ENCODE data around the gene CAPN11. TPM values are rescaled to one million over a fixed set of nuclear protein-coding genes. Genes with fewer than 3 reads are reported as not detected.

Gene CAPN11
- total and polyA plus RNA-seq, 9 of the 15 experiments (the other 6 are each of a cell fraction or from before 2014, with no cell fraction given) = 0.03 to 0.61 (median 0.17) TPM; not detected in 1

- TF ChIP-seq ELK1 (CRISPR knock-in tag; IDR thresholded peaks at IDR 0.05) = no peak
- peak; percentile 40 for TF ChIP-seq SP1 (CRISPR knock-in tag; IDR thresholded peaks at IDR 0.05)
- no peak for TF ChIP-seq GABPB1 (CRISPR knock-in tag; IDR thresholded peaks at IDR 0.05)
- peak; percentile 74 for TF ChIP-seq ZNF232 (CRISPR knock-in tag; IDR thresholded peaks at IDR 0.05)
- no peak for TF ChIP-seq NCOR1 (IDR thresholded peaks at IDR 0.05)
- no peak for TF ChIP-seq ZNF668 (CRISPR knock-in tag; IDR thresholded peaks at IDR 0.05)
- peak in 2 of 3 experiments; percentile 45 to 66; a peak in 4 of 6 replicates for TF ChIP-seq CTCF (IDR thresholded peaks at IDR 0.05 in 2 of 3, conservative IDR thresholded peaks at IDR 0.05 in 1 of 3; ENCODE audit: insufficient read depth in 2 of 3, low read depth in 1 of 3, low read length in 3 of 3)
- TF ChIP-seq ATF7 (IDR thresholded peaks at IDR 0.05) = 0 out of 2 replicates have a peak, but pooled peaks have one; percentile 1
- no peak for TF ChIP-seq MED1 (CRISPR knock-in tag; IDR thresholded peaks at IDR 0.05; ENCODE audit: borderline replicate concordance)
- TF ChIP-seq MEF2A (IDR thresholded peaks at IDR 0.05; ENCODE audit: control insufficient read depth, low read depth, low read length) = no peak
- no peak for TF ChIP-seq KLF16 (IDR thresholded peaks at IDR 0.05)
- no peak for TF ChIP-seq MTA2 (IDR thresholded peaks at IDR 0.05; ENCODE audit: low read depth)
- peak; percentile 95 for TF ChIP-seq L3MBTL2 (IDR thresholded peaks at IDR 0.05)
- TF ChIP-seq TBP (optimal IDR thresholded peaks at IDR 0.05; ENCODE audit: low read depth, low read length) = peak; percentile 75
- peak in 1 of 2 experiments; percentile 69; a peak in 1 of 4 replicates for TF ChIP-seq TEAD1 (CRISPR knock-in tag; IDR thresholded peaks at IDR 0.05)
- no peak for TF ChIP-seq NKRF (IDR thresholded peaks at IDR 0.05; ENCODE audit: borderline replicate concordance)
- TF ChIP-seq CXXC5 (CRISPR knock-in tag; IDR thresholded peaks at IDR 0.05) = peak; percentile 94
- no peak for TF ChIP-seq ZNF766 (CRISPR knock-in tag; conservative IDR thresholded peaks at IDR 0.05)
- TF ChIP-seq PTBP1 (IDR thresholded peaks at IDR 0.05; ENCODE audit: low read depth, low read length) = no peak
- TF ChIP-seq ZNF133 (CRISPR knock-in tag; IDR thresholded peaks at IDR 0.05) = no peak
- TF ChIP-seq TEAD4 (IDR thresholded peaks at IDR 0.05; ENCODE audit: low read length) = no peak
- peak; percentile 91 for TF ChIP-seq TEAD4 (CRISPR knock-in tag; IDR thresholded peaks at IDR 0.05; ENCODE audit: borderline replicate concordance)
- no peak for TF ChIP-seq DDX20 (tag; IDR thresholded peaks at IDR 0.05; ENCODE audit: low read depth)
- TF ChIP-seq CREM (IDR thresholded peaks at IDR 0.05; ENCODE audit: low read depth) = peak; percentile 39
Observed at GRCh38 chr6:44223319-44224028, 64.9 kb downstream of the CAPN11 start, which contains the start of gene SLC29A1 (continued).

Measured in K562 (cell line).